Lung (tissue), 12 donors: Measurements from ENCODE around the gene PLD2. TPM values are rescaled to one million over a fixed set of nuclear protein-coding genes. Genes with fewer than 3 reads are reported as not detected.

Source experiments
- ATAC-seq: fragments of 200-7000 bp; cut with Tn5 transposase; one replicate; pipeline ENCODE4 v1.9.1; 2020; ENCODE audit warnings: moderate number of reproducible peaks; ENCODE audit not compliant: insufficient read depth, low FRiP score
- DNase-seq, 3 donors: peaks; one replicate each; pipeline ENCODE4 v3.0.0-alpha.2; 2013 to 2017
- H3K27ac ChIP-seq, 2 donors: one replicate each; pipeline ENCODE4 v1.5.1; 2013; ENCODE audit warnings: mild to moderate bottlenecking in 2 of 2, moderate library complexity in 2 of 2, control low read depth in 1 of 2, inconsistent platforms in 1 of 2, low read depth in 1 of 2, low read length in 1 of 2
- H3K27me3 ChIP-seq, 3 donors: one replicate each; pipeline ENCODE4 v1.5.1; 2013; ENCODE audit warnings: low read length in 2 of 3; ENCODE audit not compliant: control insufficient read depth in 3 of 3, insufficient read depth in 3 of 3
- H3K36me3 ChIP-seq, 4 donors: one replicate each; pipeline ENCODE4 v1.5.1; 2013; ENCODE audit warnings: low read length in 4 of 4, mild to moderate bottlenecking in 1 of 4, moderate library complexity in 1 of 4; ENCODE audit not compliant: control insufficient read depth in 4 of 4, insufficient read depth in 4 of 4
- H3K4me1 ChIP-seq, 5 donors: one replicate each; pipeline ENCODE4 v1.5.1; 2013; ENCODE audit warnings: low read length in 5 of 5, mild to moderate bottlenecking in 2 of 5, moderate library complexity in 1 of 5; ENCODE audit not compliant: control insufficient read depth in 5 of 5, insufficient read depth in 5 of 5
- H3K4me3 ChIP-seq: one replicate; pipeline ENCODE4 v1.5.1; 2013; ENCODE audit warnings: mild to moderate bottlenecking, control low read depth, moderate library complexity
- H3K9ac ChIP-seq, 2 donors: one replicate each; pipeline ENCODE4 v1.5.1; 2013; ENCODE audit warnings: low read length in 2 of 2, control low read depth in 1 of 2; ENCODE audit not compliant: insufficient read depth in 1 of 2
- H3K9me3 ChIP-seq, 4 donors: one replicate each; pipeline ENCODE4 v1.5.1; 2013; ENCODE audit warnings: low read length in 3 of 4, mild to moderate bottlenecking in 1 of 4, moderate library complexity in 1 of 4; ENCODE audit not compliant: control insufficient read depth in 4 of 4, insufficient read depth in 3 of 4
- WGBS, 2 donors: extraction: QIAGEN DNeasy Blood & Tissue Kit; methylation state at CpG; one replicate each; pipeline ENCODE4 v1.1.7; 2013; 5-methylcytosine and 5-hydroxymethylcytosine counted together
- polyA plus RNA-seq, 2 donors: library from polyadenylated mRNA; stranded (reverse); fragments of 200-250 nt; gene quantifications; one replicate each; pipeline ENCODE4 v1.2.1, GENCODE V29; 2013
- total RNA-seq, 2 donors: library from RNA; depleted of rRNA in 1 of 2; stranded (reverse); fragments of >200 nt in 1 of 2; gene quantifications; one replicate each; pipeline ENCODE4 v1.2.1, GENCODE V29; 2014 to 2021
- TF ChIP-seq, protein P1 (sequence below): IDR thresholded peaks from 2 replicates; pipeline ENCODE4 v1.5.1; 2012; ENCODE audit warnings: mild to moderate bottlenecking; ENCODE audit errors: control extremely low read depth, extremely low read depth
- donor health status: control.
- donor health status: control.
- donor health status: Bipolar disorder and iron deficiency.
- donor health status: healthy.
- donor health status: DM: yes; HTN: yes; CAD: no.

PLD2 gene
- total and polyA plus RNA-seq, 4 donors = 18.0 to 42.3 (median 24.7) TPM

DNA sequence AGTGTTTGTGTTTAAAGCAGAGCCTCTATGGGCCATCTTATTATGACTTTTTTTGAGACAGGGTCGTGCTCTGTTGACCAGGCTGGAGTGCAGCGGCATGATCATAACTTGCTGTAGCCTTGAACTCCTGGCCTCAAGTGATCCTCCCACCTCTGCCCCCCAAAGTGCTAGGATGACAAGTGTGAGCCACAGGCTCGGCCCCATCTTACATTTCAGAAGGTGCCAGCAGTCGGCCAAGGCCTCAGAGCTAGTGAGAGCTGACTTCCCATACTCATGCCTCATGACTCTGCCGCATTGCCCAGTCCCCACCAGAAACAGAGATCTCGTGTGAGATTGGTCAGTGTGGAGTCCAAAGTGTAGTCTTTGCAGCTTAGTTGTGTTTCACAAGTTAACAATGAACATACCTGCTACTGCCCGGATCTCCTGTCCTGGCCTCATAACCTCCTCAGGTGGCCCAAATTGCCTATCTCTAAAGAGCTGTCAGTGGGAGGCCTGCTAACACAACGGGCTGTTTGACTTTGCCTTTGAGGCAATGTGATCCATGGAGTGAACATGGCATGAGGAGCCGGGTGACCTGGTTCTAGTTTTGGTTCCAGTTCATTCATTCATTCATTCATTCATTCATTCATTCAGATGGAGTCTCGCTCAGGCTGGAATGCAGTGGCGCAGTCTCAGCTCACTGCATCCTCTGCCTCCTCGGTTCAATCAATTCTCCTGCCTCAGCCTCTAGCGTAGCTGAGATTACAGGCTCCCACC lies 39.9 kb downstream of the PLD2 start:
- no peak for ATAC-seq
- H3K4me1 ChIP-seq = peaks cover 0 to 22% (median 0%) of the 10 kb centered on the region in 5 donors
- H3K4me3 ChIP-seq = no peak overlapping the region
- TF ChIP-seq, protein P1, sequence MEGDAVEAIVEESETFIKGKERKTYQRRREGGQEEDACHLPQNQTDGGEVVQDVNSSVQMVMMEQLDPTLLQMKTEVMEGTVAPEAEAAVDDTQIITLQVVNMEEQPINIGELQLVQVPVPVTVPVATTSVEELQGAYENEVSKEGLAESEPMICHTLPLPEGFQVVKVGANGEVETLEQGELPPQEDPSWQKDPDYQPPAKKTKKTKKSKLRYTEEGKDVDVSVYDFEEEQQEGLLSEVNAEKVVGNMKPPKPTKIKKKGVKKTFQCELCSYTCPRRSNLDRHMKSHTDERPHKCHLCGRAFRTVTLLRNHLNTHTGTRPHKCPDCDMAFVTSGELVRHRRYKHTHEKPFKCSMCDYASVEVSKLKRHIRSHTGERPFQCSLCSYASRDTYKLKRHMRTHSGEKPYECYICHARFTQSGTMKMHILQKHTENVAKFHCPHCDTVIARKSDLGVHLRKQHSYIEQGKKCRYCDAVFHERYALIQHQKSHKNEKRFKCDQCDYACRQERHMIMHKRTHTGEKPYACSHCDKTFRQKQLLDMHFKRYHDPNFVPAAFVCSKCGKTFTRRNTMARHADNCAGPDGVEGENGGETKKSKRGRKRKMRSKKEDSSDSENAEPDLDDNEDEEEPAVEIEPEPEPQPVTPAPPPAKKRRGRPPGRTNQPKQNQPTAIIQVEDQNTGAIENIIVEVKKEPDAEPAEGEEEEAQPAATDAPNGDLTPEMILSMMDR = no peak
- WGBS, 2 donors = 84 to 89% methylated on average over 13 of the region's 13 CpGs
- H3K27me3 ChIP-seq = no peaks in the 10 kb centered on the region
- H3K9ac ChIP-seq = no peak overlapping the region
- DNase-seq = no peak
- no peak overlapping the region for H3K27ac ChIP-seq
- H3K36me3 ChIP-seq = peaks cover 0 to 9% (median 1%) of the 10 kb centered on the region in 4 donors
- H3K9me3 ChIP-seq = no peaks in the 10 kb centered on the region

DNA sequence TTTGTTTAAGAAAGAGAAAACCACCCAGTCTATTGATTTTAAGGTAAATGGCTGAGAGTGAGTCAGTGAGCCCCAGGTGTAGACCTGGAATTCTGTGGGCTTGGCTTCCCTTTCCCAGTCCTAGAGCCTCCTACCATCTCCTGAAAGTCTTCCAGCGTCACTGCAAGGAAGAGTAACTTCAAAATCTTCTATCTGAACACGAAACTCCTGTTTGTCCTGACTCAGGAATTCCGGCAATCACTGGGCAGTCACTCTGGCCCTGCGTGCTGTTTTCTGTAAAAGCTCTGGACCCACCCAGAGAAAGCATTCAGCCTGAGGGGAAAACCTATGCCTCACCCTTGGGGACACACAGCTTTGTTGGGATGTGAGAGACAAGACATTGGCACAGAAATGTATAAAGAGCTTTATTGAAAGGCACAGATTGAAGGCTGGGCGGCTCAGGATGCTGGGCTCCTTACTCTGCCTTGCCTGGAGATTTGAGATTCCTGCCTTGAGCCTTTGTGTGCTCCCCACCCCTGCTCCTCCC lies 42.1 kb downstream of the PLD2 start:
- DNase-seq = no peak
- H3K4me1 ChIP-seq = peaks cover 0 to 32% (median 3%) of the 10 kb centered on the region in 5 donors
- H3K27ac ChIP-seq = no peak overlapping the region
- no peak overlapping the region for H3K4me3 ChIP-seq
- no peak overlapping the region for H3K9ac ChIP-seq
- TF ChIP-seq, protein P1 = no peak
- H3K27me3 ChIP-seq = no peaks in the 10 kb centered on the region
- peaks cover 0 to 11% (median 1%) of the 10 kb centered on the region in 4 donors for H3K36me3 ChIP-seq
- H3K9me3 ChIP-seq = no peaks in the 10 kb centered on the region
- no peak for ATAC-seq
- WGBS, 2 donors = 61 to 83% methylated on average over 5 of the region's 5 CpGs

DNA sequence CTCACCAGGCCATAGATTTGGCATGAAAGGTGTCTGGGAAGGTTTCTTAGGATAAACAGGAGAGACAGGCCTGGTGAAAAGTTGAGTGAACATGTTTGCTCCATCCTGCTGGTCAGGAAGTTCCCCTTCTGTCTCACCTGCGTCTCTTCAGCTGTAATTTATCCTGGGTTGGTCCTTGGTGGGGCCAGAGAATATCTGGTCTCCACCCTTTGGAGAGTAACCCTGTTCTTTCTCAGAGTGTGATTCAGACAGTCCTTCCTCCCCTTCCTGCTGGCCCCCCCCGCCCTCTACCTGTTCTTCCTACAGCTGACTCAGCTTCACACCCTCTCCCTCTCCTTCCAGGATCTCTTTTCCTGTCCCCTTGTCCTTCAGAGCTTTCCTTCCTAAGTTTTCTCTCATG lies 43.3 kb downstream of the PLD2 start:
- DNase-seq (no peak), ATAC-seq (no peak)
- WGBS, 2 donors = 73 to 88% methylated on average over 2 of the region's 2 CpGs
- TF ChIP-seq, protein P1 = no peak
- H3K4me1 ChIP-seq = peaks cover 0 to 36% (median 3%) of the 10 kb centered on the region in 5 donors
- no peak overlapping the region for H3K9ac ChIP-seq
- H3K27me3 ChIP-seq = no peaks in the 10 kb centered on the region
- no peak overlapping the region for H3K4me3 ChIP-seq
- peaks cover 0 to 8% (median under 1%) of the 10 kb centered on the region in 4 donors for H3K36me3 ChIP-seq
- H3K9me3 ChIP-seq = no peaks in the 10 kb centered on the region
- peak overlapping the region in 1 of 2 donors; percentile 65 for H3K27ac ChIP-seq
